Esophagus muscularis mucosa (tissue), 3 donors: ENCODE results near the gene EEF2.

Source experiments
- CTCF ChIP-seq, 3 experiments: fragments of 200-600 bp in 2 of 3; fragments of 450-650 bp in 1 of 3; sonication (generic) in 2 of 3; IDR thresholded peaks; one replicate each; pipeline ENCODE4 v1.5.1; 2017 to 2019; ENCODE audit warnings: antibody characterized with exemption in 3 of 3, mild to moderate bottlenecking in 2 of 3, moderate library complexity in 1 of 3
- POLR2A ChIP-seq: fragments of 450-650 bp; IDR thresholded peaks from one replicate; pipeline ENCODE4 v1.6.1; 2017; ENCODE audit warnings: antibody characterized with exemption, moderate library complexity, mild to moderate bottlenecking, low read depth

DNA sequence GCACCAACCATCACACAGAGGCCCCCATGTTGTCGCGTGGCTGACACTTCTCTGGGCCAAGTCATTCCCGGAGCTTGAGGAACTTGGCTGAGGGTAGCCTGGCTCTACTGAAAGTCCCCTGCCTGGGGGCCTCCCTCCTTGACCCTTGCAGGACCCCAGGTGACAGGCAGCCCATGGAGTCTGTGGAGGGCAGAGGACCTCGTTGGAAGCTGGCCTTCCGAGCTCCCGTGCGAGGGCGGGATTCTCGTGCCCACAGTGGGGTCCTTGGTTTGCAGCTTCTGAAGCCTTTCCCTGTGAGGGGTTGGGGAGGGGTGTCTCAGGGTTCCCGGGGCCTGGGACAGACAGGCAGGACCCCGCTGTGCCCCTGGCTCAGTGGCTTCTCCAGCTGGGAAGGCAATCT lies 36.0 kb downstream of the EEF2 start:
- TF ChIP-seq POLR2A (no peak), CTCF (IDR thresholded peaks at IDR 0.05) (no peak)
